GM12878 (cell line): ENCODE measurements around the gene TECR. TPM values are rescaled to one million over a fixed set of nuclear protein-coding genes. Genes with fewer than 3 reads are reported as not detected.

Experiments used
- ATAC-seq: fragments of 200-7000 bp; cut with Tn5 transposase; 3 replicates; pipeline ENCODE4 v1.9.1; 2020; ENCODE audit warnings: mild to moderate bottlenecking, moderate library complexity
- BruUV-seq: library from RNA; stranded (reverse); fragments of 400-500 nt; replicated peaks from 2 replicates; lab custom pipeline; 2021; lab: Mats Ljungman, UMichigan
- CTCF ChIA-PET: fragments of 300-600 bp; sonication (Branson Sonifier 250); formaldehyde crosslinking; extraction: SDS; loops from one replicate; lab custom pipeline; 2021; ENCODE audit warnings: inconsistent platforms; lab: Yijun Ruan, JAX
- POLR2A ChIA-PET: fragments of 350-600 bp; formaldehyde crosslinking; extraction: SDS; loops from one replicate; lab custom pipeline; 2021; ENCODE audit warnings: inconsistent platforms; lab: Charles Lee
- RAD21 ChIA-PET: fragments of 300-600 bp; sonication (Branson Sonifier 250); formaldehyde crosslinking; loops from one replicate; lab custom pipeline; 2023; ENCODE audit warnings: antibody characterized with exemption; ENCODE audit not compliant: unreplicated experiment; lab: Charles Lee
- SMC1A ChIA-PET: fragments of 300-600 bp; sonication (Branson Sonifier 250); formaldehyde crosslinking; loops from one replicate; lab custom pipeline; 2023; ENCODE audit not compliant: unreplicated experiment, uncharacterized antibody; lab: Charles Lee
- DNase-seq: peaks from one replicate; pipeline ENCODE4 v3.0.0-alpha.2; 2011; ENCODE audit warnings: low read depth, low spot score
- FAIRE-seq: peaks from 3 replicates; lab custom pipeline; 2011; peaks lifted over from hg19 to GRCh38; lab: Jason Lieb, UNC
- H2AFZ ChIP-seq: 2 replicates; pipeline ENCODE4 v1.6.0; 2011; ENCODE audit warnings: low read depth, low read length, control low read depth; ENCODE audit not compliant: control insufficient read depth
- H3K27ac ChIP-seq: 2 replicates; pipeline ENCODE4 v1.5.1; 2011; ENCODE audit warnings: control low read depth; ENCODE audit not compliant: control insufficient read depth, insufficient read depth
- H3K27me3 ChIP-seq, 2 experiments: replicated peaks in 1 of 2; 2 replicates each; pipeline versions ENCODE4 v1.6.0 to v1.6.1; 2011; ENCODE audit warnings: low read length in 1 of 2; ENCODE audit not compliant: control insufficient read depth in 2 of 2, insufficient read depth in 2 of 2
- H3K36me3 ChIP-seq, 2 experiments: 2 replicates each; pipeline ENCODE4 v1.5.1; 2011; ENCODE audit warnings: low read length in 1 of 2; ENCODE audit not compliant: control insufficient read depth in 2 of 2, insufficient read depth in 2 of 2
- H3K4me1 ChIP-seq: 2 replicates; pipeline ENCODE4 v1.6.1; 2011; ENCODE audit warnings: mild to moderate bottlenecking, low read length, moderate library complexity, mixed read lengths; ENCODE audit not compliant: control insufficient read depth, insufficient read depth
- H3K4me2 ChIP-seq: 2 replicates; pipeline ENCODE4 v1.6.0; 2011; ENCODE audit warnings: control low read depth; ENCODE audit not compliant: control insufficient read depth, insufficient read depth
- H3K4me3 ChIP-seq: fragments of 200-600 bp; sonication (generic); 2 replicates; pipeline ENCODE4 v1.5.1; 2016
- H3K79me2 ChIP-seq: 2 replicates; pipeline ENCODE4 v1.6.0; 2011; ENCODE audit warnings: low read length; ENCODE audit not compliant: control insufficient read depth, insufficient read depth
- H3K9ac ChIP-seq: 2 replicates; pipeline ENCODE4 v1.8.0; 2011; ENCODE audit warnings: low read length, control low read depth, mixed read lengths; ENCODE audit not compliant: control insufficient read depth, insufficient read depth
- H3K9me3 ChIP-seq: replicated peaks from 3 replicates; pipeline ENCODE4 v1.5.1; 2011; ENCODE audit warnings: mild to moderate bottlenecking, low read length; ENCODE audit not compliant: control insufficient read depth, insufficient read depth
- H4K20me1 ChIP-seq: 2 replicates; pipeline ENCODE4 v1.6.0; 2011; ENCODE audit not compliant: control insufficient read depth, insufficient read depth
- POLR2A ChIP-seq: IDR thresholded peaks from 2 replicates; pipeline ENCODE4 v1.6.1; 2011; ENCODE audit warnings: low read depth, mild to moderate bottlenecking, low read length
- RAD21 ChIP-seq: IDR thresholded peaks from 2 replicates; pipeline ENCODE4 v1.6.1; 2011; ENCODE audit warnings: mild to moderate bottlenecking, low read depth, low read length, moderate library complexity; ENCODE audit not compliant: insufficient read depth
- RCOR1 ChIP-seq: conservative IDR thresholded peaks from 2 replicates; pipeline ENCODE4 v1.6.1; 2012; ENCODE audit warnings: low read depth, low read length, improper control_type of control experiment
- SMC3 ChIP-seq: IDR thresholded peaks from 2 replicates; pipeline ENCODE4 v1.6.1; 2011; ENCODE audit warnings: low read length, improper control_type of control experiment, borderline replicate concordance
- SPI1 ChIP-seq: IDR thresholded peaks from 2 replicates; pipeline ENCODE4 v1.6.1; 2011; ENCODE audit warnings: low read depth, mild to moderate bottlenecking, low read length, moderate library complexity, borderline replicate concordance; ENCODE audit not compliant: insufficient read depth
- WGBS: methylation state at CpG from one replicate; pipeline ENCODE4 v1.1.6; 2016; ENCODE audit warnings: low lambda C conversion rate; ENCODE audit not compliant: insufficient replicate concordance, insufficient coverage; ENCODE audit errors: missing lambda C conversion rate; 5-methylcytosine and 5-hydroxymethylcytosine counted together
- in situ Hi-C: fragments of 300-500 bp; cut with MboI; formaldehyde crosslinking; loops from 9 replicates; pipeline ENCODE4 v1.14.3; 2018; ENCODE audit warnings: mixed read lengths
- intact Hi-C: fragments of 100-400 bp; cut with micrococcal nuclease; formaldehyde crosslinking; loops from one replicate; pipeline ENCODE4 v1.14.2; 2022; ENCODE audit not compliant: unreplicated experiment
- polyA plus RNA-seq, 11 experiments: library from polyadenylated mRNA; depleted of rRNA in 4 of 11; unstranded in 6 of 11; stranded (reverse) in 5 of 11; fragments of >200 nt; fragmentation: Nextera tagmentation in 4 of 11; fragmentation: Illumina TruSeq in 1 of 11; extraction: Ambion mirVana in 4 of 11; extraction: Trizol in 1 of 11; gene quantifications; 1 replicate in 1 of 11; 2 replicates in 10 of 11; pipeline versions ENCODE4 v1.2.1 to v1.2.3, GENCODE V29; 2011 to 2016; ENCODE audit warnings: inconsistent platforms in 2 of 11, missing spikeins in 2 of 11, low read depth in 1 of 11
- total RNA-seq, 4 experiments: library from RNA; depleted of rRNA in 3 of 4; stranded (reverse); fragments of >200 nt in 3 of 4; fragmentation: Illumina TruSeq in 1 of 4; extraction: Trizol in 1 of 4; gene quantifications; 2 replicates each; pipeline versions ENCODE4 v1.2.1 to v1.2.3, GENCODE V29; 2013 to 2021
- TF ChIP-seq, protein P1 (sequence below): fragments of 450-650 bp; IDR thresholded peaks from 2 replicates; pipeline ENCODE4 v1.6.1; 2014; ENCODE audit warnings: mild to moderate bottlenecking

The TECR gene
- total and polyA plus RNA-seq, 10 of the 15 experiments (the other 5 are each of a cell fraction or from before 2014, with no cell fraction given): 9.6 to 157 (median 64.2) TPM

GRCh38 chr19:14606627-14607026 lies 77.2 kb downstream of the TECR start:
- ATAC-seq (no peak), DNase-seq (no peak), FAIRE-seq (no peak)
- H3K27ac ChIP-seq: no peak overlapping the region
- no peaks in the 10 kb centered on the region for H4K20me1 ChIP-seq
- H3K79me2 ChIP-seq: no peaks in the 10 kb centered on the region
- peaks cover 2% of the 10 kb centered on the region; the same call in 2 of the 3 replicates for H3K9me3 ChIP-seq
- TF ChIP-seq SPI1 (no peak), POLR2A (peak; percentile 36; the same call in 1 of the 2 replicates)
- ChIA-PET CTCF (interaction anchor here (4.3 to 5.6 kb wide), 2 partner anchors 33 to 80 kb away, joined by 26 to 39 read pairs; partner anchors contain the start of gene NDUFB7), RAD21 (interaction anchor here (6.0 kb wide), 1 partner anchor 79 kb away, joined by 38 read pairs; no protein-coding TSS in a partner anchor), POLR2A (interaction anchor here (0.6 to 1.3 kb wide), 2 partner anchors 33 to 82 kb away, joined by 3 to 7 read pairs; no protein-coding TSS in a partner anchor), SMC1A (interaction anchor here (5.0 kb wide), 1 partner anchor 80 kb away, joined by 63 read pairs; no protein-coding TSS in a partner anchor)
- intact Hi-C loops (loop anchor here (5.0 kb wide), 1 partner anchor 34 kb away; the partner anchor contains the start of gene NDUFB7), in situ Hi-C loops (no loop called here)
- WGBS: 87% methylated on average over 9 of the region's 9 CpGs
- no peak overlapping the region for H3K4me3 ChIP-seq
- peaks cover 36% of the 10 kb centered on the region for H3K4me1 ChIP-seq
- H2AFZ ChIP-seq: no peak overlapping the region
- H3K4me2 ChIP-seq: no peak overlapping the region
- peaks cover 11 to 21% of the 10 kb centered on the region in 2 experiments for H3K36me3 ChIP-seq
- no TSS peak for BruUV-seq
- no peak overlapping the region for H3K9ac ChIP-seq
- H3K27me3 ChIP-seq: no peaks in the 10 kb centered on the region

DNA sequence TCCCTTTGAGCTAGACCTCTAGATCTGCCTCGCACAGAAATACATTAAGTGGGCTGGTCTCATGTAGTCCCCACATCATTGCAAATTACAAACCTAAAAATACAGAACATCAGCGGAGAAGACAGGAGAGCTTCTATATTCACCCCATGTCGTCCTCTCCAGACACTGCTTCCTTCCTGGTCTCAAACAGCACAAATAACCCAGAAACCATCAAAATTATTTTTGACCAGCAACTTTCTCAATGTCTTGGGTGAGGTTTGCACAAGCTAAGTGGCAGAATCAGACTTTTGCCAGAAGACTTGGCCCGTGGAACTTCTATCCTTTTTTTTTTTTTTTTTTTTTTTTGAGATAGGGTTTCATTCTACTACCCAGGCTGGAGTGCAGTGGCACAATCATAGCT lies 81.7 kb downstream of the TECR start:
- Histone ChIP-seq H3K79me2 (no peaks in the 10 kb centered on the region), H3K36me3 (peaks cover 11 to 15% of the 10 kb centered on the region in 2 experiments), H3K27ac (no peak overlapping the region), H3K27me3 (no peaks in the 10 kb centered on the region), H3K4me3 (no peak overlapping the region)
- in situ Hi-C loops: no loop called here
- ChIA-PET RAD21 (interaction anchor here (0.9 kb wide), 1 partner anchor 20 kb away, joined by 3 read pairs; no protein-coding TSS in a partner anchor), CTCF (interaction anchor here (0.5 to 2.6 kb wide), 4 partner anchors 17 to 623 kb away, joined by 3 to 10 read pairs (median 4); no protein-coding TSS in a partner anchor)
- 34% methylated on average over 4 of the region's 4 CpGs for WGBS
- TSS peak; percentile 66 for BruUV-seq
- no peak for ATAC-seq
- FAIRE-seq: no peak
- TF ChIP-seq, protein P1, sequence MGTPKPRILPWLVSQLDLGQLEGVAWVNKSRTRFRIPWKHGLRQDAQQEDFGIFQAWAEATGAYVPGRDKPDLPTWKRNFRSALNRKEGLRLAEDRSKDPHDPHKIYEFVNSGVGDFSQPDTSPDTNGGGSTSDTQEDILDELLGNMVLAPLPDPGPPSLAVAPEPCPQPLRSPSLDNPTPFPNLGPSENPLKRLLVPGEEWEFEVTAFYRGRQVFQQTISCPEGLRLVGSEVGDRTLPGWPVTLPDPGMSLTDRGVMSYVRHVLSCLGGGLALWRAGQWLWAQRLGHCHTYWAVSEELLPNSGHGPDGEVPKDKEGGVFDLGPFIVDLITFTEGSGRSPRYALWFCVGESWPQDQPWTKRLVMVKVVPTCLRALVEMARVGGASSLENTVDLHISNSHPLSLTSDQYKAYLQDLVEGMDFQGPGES: no peak
- TF ChIP-seq RCOR1 (no peak), SMC3 (no peak), RAD21 (no peak)
- TF ChIP-seq, all 136 proteins: peak for 0
- no peak for DNase-seq
- SMC1A ChIA-PET: interaction anchor here (0.8 to 4.3 kb wide), 2 partner anchors 14 to 75 kb away, joined by 3 to 31 read pairs; no protein-coding TSS in a partner anchor
- H4K20me1 ChIP-seq: no peaks in the 10 kb centered on the region
- H2AFZ ChIP-seq: no peak overlapping the region
- H3K4me2 ChIP-seq: no peak overlapping the region
- POLR2A ChIA-PET: interaction anchor here (0.6 to 1.7 kb wide), 7 partner anchors 10 to 137 kb away, joined by 3 to 6 read pairs (median 4); no protein-coding TSS in a partner anchor
- H3K9me3 ChIP-seq: no peaks in the 10 kb centered on the region
- intact Hi-C loops: loop anchor here (10.0 kb wide), 1 partner anchor 74 kb away; no protein-coding TSS in a partner anchor
- H3K9ac ChIP-seq: no peak overlapping the region
- peaks cover 18% of the 10 kb centered on the region for H3K4me1 ChIP-seq
